COR-L47 (cell line): ENCODE data around the gene TMEM167B.
"Not testable (repeated sequence)": the region's sequence is repeated elsewhere in the genome, so short reads cannot be mapped to it uniquely, and the experiment has no call there.

Source experiments
- DNase-seq: peaks from one replicate; lab custom pipeline; 2025; lab: John Stamatoyannopoulos, UW

Gene TMEM167B

DNA sequence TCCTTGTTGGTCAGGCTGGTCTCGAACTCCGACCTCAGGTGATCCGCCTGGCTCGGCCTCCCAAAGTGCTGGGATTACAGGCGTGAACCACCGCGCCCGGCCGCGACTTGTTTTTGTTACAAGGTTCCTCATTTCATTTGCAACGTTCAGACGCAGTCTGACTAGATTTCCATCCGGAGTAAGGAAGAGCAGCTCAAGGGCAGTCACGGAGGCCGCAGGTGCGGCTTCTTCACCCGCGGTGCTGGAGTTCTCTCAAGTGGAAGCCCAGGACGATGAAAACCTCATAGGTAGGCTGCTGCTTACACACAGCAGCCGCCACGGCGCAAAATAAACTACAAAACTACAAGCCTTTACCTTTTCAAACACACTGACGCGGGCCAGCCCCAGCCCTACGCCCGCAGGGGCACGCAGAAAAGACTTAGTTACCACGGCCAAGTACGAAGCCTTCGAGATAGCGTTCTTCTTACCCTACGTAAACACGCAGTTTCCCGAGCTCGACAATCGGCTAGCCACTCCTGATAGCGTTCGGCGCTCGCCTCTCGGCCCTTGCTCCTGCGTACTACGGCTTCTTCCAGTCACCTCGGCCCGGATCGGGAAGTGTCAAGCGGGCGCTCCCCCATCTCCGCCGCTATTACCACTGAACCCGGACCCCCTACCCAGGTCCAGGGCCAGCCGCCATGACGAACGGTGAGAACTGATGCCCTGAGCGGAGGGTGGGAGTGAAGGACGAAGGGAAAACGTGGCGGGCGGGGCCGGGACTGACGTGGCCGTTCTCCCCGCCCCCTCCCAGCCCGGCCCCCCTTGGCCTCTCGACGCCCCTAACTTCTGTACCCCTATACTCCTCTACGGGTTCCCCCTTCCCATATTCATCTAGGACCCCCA is at the start of gene TMEM167B:
TSS of gene TMEM167B (plus strand) at position 569 of the 882 bp plus-strand sequence. CDS start at position 678, 109 bp downstream.
- peak; percentile 87 for DNase-seq

DNA sequence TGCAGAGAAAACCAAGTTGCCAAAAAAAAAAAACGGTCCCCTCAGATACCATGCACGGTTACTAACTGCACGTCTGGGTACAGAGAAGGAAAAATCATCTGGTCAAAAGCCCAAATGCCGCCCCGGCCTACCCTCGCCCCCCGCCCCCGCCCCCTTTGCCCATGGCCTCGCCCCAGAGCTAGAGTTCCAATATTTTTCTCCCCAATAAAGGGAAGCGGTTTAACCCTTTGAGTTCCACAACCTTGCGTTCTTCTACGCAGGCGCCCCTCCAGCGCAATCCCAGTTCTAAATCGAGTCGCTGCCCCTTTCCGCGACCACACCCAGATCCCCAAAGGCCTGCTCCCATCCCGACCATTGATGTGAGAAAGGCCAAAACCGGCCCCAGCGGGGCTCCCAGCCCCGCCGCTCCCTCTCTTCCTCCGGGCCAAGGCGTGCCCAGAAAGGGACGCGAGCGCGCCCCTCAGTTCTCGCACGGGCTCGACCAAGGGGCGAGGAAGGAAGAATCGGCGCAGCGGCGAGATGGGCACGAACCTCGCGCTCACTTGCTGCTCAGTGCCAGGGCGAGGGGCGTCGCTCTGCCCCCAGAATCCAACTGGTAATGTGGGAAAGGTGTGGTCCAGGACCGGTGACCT is 49.5 kb upstream of the TMEM167B start:
- no peak for DNase-seq

DNA sequence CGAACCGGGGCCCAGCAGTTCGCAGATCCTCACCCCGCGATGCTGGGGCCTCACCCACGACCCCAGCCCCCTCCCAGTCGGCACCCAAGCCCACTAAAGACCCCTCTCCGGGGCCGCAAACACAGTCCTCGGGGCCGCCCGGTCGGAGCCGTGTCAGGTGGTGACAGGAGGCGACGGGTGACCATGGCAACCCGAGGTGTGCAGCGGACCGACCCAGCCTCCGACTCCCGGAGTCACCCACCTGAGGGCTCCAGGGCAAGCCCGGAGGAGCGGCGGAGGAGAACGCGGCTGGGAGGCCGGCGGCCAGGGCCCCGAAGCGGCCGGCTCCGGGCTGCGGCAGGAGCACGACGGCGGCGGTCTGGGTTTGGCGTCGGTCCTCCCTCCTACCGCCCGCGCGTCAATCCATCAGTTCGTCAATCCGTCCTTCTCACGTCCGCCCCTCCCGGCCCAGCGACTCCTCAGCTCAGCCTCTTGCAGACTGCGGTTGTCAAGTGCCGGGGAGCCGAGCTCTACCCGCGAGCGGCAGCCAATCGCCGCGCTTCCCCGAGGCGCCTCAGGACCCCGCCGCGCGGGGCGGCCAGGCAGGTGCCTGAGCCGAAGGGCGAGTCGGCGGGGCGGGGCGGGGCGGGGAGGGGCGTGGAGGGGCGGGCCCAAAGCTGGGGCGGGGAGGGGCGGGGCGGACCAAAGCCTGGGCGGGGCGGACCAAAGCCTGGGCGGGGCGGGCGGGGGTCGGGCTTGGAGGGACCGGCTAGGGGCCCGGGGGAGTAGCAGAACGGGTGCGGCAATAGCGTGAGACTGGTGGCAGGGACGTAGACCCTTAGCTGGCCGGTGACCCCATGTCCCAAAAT is 48.7 kb upstream of the TMEM167B start, which contains the start of gene WDR47:
TSS of gene WDR47 (minus strand) at position 482 of the 848 bp plus-strand sequence. CDS start 18,590 bp downstream, outside the sequence.
- DNase-seq = peak; percentile 94

DNA sequence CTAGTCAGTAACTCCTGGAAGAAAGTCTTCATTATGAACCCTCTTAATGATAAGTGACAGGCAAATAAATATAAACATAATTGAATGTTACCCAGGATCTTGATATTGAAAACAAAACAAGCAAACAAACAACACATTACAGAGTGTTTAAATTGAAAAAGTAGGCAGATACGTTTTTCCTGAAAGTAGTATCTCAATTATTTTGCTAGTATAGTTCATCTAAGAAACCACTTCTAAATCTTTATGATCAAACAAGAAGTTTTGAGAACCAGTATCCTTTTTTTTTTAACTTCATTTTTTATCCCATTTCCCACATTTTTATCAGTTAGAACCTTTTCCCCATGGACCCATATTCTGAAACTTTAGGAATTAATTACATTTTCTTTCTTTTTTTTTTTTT is 45.0 kb upstream of the TMEM167B start:
- DNase-seq = no peak

DNA sequence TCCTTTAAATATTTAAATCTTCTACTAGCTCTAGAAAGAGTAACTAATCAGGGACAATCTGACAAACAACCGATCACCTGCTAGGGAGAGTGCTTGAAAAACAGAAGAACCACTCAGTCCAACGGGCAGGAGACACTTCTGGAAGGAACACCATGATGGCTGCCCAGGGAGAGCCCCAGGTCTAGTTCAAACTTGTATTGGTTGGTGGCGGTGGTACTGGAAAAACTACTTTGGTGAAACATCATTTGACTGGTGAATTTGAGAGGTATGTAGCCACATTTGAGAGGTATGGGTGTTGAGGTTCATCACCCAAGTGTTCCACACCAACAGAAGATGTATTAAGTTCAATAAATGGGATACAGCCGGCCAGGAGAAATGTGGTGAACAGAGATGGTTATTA is 43.9 kb upstream of the TMEM167B start:
- no peak for DNase-seq

DNA sequence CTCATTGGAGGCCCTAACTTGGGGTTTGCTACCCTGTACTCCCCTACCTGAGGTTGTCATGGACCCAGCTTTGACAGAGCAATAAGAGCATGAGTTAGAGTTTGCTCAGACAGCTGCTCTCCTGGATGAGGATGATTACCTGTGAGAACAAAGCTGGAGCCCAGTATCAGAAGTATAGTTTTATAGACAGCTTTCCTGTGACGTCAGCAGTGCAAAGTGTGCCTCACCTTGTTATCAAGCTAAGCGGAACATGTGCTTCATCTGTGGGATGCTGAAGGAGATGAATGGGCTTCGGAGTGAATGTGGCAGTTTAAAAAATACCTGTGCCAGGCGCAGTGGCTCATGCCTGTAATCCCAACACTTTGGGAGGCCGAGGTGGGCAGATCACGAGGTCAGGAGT is 43.2 kb upstream of the TMEM167B start:
- no peak for DNase-seq

DNA sequence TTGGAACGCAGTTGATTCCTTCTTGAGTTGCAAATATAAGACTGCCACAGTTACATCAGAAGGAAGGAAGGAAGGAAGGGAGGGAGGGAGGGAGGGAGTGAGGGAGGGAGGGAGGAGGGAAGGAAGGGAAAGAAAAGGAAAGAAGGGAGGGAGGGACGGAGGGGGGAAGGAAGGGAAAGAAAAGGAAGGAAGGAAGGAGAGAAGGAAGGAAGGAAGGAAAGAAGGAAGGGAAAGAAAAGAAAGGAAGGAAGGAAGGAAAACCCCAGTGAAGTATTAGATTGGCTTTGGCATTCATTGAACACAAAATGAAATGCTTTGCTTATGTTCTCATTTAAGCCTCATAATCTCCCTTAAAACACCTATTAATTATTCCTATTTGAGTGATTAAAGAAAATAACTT is 42.2 kb upstream of the TMEM167B start:
- DNase-seq = no peak

DNA sequence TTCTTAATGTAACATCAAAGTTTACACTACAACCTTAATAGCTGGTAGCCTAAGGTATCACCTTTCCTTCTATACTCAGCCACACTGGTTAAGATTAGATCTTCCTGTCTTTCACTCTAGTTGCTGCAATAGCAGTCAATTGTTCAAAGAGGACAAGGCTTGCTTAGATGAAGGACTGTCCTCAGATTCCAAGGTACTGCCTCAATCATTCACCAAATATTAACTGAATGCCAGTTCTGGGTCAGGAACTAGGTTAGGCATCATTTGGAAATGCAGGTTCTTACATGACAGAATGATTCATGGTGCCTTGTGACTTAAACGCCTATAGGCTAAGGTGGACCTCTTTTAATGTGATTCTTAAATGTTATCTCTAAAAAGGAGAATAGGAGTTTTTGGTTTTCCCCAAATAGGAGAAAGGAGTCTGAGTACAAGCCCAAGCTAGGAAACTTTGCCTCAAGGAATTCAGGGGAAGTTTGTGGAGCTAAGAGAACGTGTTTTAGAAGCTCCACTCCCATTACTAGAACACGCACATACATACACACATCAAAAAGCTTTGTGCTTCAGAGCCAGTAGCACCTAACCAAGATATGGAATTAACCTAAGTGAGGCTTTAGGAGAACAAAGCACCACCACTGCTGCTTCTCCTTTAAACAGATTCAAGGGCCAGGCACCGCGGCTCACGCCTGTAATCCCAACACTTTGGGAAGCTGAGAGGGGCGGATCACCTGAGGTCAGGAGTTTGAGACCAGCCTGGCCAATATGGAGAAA is 40.2 kb upstream of the TMEM167B start:
- DNase-seq = no peak

DNA sequence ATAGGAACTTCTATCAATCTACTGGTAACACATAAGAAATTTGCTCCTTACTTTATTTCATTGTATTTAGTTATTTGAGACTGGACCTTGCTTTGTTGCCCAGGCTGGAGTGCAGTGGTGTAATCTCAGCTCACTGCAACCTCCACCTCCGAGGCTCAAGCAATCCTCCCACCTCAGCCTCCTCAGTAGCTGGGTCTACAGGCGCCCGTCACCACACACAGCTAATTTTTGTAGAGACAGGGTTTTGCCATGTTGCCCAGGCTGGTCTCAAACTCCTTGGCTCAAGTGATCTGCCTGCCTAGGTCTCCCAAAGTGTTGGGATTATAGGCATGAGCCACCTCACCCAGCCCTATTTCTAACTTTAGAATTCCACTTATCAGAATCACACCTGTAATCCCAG is 38.4 kb upstream of the TMEM167B start:
- not testable (repeated sequence) for DNase-seq

DNA sequence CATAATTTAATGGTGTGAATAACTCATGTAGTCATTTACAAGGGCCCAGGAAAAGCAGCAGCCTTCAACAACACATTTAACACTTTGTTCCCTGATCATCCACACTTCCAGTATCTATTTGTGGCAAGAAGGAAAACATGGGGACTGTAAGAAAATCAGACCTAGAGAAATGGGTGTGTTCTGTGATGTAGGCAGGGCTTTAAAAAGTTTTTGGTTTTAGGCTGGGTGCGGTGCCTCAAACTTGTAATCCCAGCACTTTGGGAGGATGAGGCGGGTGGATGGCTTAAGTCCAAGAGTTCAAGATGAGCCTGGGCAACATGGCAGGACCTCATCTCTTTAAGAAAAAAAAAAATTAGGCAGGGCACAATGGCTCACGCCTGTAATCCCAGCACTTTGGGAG is 34.5 kb upstream of the TMEM167B start:
- DNase-seq = no peak

DNA sequence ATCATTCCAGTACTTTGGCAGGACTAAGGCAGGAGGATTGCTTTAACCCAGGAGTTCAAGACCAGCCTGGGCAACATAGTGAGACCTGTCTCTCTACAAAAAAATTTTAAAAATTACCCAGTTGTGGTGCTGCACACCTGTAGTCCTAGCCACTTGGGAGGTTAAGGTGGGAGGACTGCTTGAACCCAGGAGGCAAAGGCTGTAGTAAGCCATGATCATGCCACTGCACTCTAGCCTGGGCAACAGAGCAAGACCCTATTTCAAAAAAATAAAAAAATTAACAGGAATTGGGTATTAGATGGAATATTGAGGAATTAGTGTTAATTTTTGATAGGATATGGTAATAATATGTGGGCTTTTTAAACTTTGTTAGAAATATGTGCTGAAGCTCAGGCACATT is 31.5 kb upstream of the TMEM167B start:
- DNase-seq = no peak

DNA sequence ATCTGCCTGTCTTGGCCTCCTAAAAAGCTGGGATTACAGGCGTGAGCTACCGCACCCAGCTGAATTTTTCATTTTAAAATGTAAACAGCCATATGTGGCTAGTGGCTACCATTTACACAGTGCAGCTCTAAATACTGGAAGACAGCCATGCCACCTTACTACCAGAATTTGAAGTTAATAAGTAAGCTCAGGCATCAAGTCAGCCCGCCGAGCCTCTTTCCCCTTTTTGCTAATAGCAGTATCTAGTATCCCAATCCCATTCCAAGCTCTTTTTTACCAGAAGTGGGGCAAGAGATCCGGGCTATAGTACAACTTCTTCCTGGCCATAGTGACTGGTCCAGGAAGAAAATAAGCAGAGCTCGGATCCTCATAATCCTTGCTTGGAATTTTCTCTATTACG is 29.9 kb upstream of the TMEM167B start:
- no peak for DNase-seq

DNA sequence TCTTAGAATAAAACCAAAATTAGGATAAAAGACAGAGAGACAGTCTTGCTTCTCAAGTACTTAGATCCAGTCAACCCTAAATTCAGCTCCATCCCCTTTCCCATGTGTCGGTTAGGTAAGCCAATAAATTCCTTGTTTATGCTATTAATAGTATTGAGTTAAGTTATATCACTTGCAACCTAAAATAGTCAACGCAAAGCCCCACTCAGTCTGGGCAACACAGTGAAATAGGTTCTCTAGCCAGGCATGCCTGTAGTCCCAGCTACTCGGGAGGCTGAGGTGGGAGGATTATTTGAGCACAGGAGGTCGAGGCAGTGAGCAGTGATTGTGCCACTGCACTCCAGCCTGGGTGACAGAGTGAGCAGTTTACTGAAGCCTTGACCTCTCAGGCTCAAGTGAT is 29.4 kb upstream of the TMEM167B start:
- DNase-seq = no peak

DNA sequence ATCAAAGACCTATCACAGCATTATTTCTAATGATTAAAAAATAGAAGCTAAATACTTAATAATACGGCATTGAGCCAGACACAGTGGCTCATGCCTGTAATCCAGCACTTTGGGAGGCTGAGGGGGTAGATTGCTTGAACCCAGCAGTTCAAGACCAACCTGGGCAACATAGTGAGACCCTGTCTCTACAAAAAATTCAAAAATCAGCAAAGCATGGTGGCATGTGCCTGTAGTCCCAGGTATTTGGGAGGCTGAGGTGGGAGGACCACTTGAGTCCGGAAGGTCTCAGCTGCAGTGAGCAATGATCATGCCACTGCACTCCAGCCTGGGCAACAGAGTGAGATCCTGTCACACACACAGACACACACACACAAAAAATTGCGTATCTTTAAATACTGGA is 25.4 kb upstream of the TMEM167B start:
- DNase-seq = no peak

DNA sequence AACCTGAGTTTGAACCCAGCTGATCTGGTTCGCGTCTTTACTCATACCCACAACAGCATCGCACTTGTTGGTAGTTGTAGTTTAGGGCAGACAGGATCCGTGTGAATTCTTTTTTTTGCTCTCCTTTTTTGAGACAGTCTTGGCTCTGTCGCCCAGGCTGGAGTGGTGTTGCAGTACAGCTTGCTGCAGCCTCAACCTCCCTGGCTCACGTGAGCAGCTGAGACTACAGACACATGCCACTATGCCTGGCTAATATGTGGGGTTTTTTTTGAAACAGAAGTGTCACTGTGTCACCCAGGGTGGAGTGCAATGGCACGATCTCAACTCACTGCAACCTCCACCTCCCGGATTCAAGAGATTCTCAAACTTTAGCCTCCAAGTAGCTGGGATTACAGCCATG is 22.7 kb upstream of the TMEM167B start:
- no peak for DNase-seq

DNA sequence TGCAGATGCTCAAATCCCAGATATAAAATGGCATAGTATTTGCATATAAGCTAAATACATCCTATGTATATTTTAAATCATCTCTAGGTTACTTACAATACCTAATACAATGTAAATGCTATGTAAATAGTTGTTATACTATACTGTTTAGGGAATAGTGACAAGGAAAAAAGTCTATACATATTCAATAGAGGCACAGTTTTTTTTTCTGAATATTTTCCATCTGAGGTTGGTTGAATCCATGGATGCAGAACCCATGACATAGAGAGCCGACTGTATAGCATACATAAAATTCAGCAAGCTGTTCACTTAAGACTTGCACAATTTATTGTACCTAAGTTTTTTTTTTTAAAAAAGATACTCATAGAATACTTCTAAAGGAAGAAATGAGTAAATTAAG is 21.3 kb upstream of the TMEM167B start:
- no peak for DNase-seq

DNA sequence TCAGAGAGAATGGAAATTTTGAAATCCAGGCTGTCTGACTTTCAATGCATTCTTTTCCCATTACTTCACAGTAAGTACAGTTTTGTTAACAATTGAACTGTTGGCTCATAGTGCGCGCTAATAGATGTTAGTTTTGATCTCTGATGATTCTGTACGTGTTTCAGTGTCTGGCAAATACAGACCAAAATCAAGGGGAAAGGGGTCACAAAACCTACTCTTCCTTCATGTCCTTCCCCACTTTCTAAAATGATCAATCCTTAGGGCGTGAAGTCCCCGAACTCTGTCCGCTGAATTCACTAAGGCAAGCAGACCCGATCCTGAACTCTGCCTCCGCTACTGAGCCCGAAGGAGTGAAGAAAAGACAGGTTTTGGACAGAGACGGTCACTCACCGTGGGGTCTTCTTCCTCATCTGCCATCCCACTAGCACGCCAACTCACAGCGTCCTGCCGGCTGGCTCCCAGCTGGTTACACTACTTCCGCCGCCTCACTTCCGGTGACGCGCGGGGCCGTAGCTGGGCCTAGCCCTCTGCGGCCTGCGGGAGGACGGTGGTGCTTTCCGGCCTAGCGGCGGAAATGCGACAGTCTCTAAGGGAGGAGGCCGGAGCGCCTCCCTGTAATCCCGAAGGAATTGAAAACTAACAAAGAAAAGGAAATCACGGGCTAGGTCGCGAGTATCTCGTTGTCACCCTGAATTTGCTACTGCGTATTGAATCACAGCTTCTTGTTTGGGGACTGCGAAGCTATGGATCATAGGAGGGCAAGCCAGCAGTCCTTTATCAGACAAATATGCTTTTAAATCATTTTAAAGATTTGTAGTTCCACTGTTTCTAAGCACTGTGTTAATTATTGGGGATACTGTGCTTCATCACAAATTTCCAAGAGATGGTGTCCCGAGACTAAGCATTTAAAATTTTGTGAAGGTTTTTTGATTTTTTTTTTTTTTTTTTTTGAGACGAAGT is 14.8 kb upstream of the TMEM167B start, which contains the start of gene TAF13:
TSS of gene TAF13 (minus strand) at position 473 of the 960 bp plus-strand sequence. CDS start at position 417, 56 bp downstream.
- DNase-seq = peak; percentile 92

DNA sequence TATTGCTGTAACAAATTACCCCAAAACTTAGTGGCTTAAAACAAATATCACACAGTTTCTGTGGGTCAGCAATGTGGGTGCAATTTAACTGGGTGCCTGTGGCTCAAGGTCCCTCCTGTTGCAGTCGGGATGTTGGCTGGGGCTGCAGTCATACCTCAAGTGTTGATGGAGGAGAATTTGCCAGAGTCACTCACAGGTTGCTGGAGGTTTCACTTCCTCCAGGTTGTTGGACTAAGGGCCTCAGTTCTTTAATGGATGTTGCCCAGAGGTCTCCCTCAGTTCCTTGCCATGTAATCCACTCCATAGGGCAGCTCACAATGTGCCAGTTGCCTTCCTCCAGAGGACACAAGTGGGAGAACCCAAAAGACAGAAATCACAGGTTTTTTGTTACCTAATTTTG is 12.2 kb upstream of the TMEM167B start:
- DNase-seq = no peak

DNA sequence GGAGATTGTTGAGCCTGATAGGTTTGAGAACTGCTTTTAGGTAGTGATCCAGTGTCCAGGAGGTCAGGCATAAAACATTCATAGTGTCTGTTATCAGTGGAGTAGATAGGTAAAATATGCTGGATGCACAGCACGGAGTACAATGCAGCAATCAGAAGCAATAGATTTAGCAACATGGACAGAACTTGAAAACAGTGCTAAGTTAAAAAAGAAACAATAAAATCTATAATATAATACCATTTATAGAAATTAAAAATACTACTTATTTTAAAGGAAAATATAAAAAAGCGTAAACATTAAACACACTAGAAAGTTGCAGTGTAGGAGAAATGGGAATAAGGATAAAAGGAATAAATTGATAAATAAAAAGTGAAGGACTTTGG is 11.3 kb upstream of the TMEM167B start:
- no peak for DNase-seq

DNA sequence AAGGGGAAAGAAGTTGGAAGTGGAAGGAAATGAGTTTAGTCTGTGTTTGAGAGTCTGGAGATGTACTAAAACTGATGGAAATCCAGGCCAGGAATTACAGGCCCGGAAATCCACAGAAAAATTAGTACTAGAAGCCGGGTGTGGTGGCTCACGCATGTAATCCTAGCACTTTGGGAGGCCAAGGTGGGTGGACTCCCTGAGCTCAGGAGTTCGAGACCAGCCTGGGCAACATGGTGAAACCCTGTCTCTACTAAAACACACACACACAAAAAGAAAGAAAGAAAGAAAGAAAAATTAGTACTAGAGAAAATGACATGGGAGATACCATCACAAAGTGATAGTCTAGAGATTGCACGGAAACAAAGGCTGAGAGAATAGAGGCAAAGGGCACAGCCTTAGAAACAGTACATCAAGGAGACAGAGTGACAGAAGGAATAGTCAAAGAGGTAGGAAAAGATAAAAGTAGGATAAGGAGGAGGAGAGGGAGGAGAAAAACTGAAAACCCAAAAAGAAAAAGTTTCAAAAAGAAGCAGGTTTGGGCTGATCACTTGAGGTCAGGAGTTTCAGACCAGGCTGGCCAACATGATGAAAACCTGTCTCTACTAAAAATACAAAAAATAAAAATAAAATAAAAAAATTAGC is 10.0 kb upstream of the TMEM167B start:
- DNase-seq = no peak
